ENCODE measurements around the gene MS4A2.

DNA sequence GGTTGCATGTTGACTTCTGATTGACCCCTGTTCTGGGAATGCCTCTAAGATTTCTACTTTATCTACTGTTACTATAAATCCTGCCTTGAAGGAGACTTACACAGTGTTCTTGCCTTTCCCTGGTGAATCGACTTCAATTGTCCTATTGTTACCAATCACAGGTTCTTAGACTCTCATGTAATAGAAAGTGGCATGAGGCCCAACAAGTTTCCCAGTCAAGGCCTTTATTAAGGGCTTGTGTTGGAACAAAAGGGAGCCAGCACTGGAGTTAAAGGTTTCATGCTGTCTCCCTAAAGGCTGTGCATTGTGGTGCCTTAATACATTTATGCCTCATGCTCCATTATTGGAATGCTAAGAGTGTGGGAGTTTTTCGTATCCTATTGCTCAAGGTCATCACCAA is 23.3 kb downstream of the MS4A2 start:
- TF ChIP-seq, protein P1, sequence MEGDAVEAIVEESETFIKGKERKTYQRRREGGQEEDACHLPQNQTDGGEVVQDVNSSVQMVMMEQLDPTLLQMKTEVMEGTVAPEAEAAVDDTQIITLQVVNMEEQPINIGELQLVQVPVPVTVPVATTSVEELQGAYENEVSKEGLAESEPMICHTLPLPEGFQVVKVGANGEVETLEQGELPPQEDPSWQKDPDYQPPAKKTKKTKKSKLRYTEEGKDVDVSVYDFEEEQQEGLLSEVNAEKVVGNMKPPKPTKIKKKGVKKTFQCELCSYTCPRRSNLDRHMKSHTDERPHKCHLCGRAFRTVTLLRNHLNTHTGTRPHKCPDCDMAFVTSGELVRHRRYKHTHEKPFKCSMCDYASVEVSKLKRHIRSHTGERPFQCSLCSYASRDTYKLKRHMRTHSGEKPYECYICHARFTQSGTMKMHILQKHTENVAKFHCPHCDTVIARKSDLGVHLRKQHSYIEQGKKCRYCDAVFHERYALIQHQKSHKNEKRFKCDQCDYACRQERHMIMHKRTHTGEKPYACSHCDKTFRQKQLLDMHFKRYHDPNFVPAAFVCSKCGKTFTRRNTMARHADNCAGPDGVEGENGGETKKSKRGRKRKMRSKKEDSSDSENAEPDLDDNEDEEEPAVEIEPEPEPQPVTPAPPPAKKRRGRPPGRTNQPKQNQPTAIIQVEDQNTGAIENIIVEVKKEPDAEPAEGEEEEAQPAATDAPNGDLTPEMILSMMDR (conservative IDR thresholded peaks at IDR 0.05; ENCODE audit: low read length) = no peak
- TF ChIP-seq EZH2phosphoT487 (IDR thresholded peaks at IDR 0.05; ENCODE audit: borderline replicate concordance) = no peak
